SK-N-SH (cell line): ENCODE measurements around the gene MINDY1. TPM values are rescaled to one million over a fixed set of nuclear protein-coding genes. Genes with fewer than 3 reads are reported as not detected.
A peak's percentile ranks its signal among the peaks of the same experiment; 100 is the strongest.

ENCODE experiments used
- CTCF ChIA-PET: fragments of 300-600, 350-600 bp; formaldehyde crosslinking; extraction: SDS; loops from one replicate; lab custom pipeline; 2021; lab: Yijun Ruan, JAX
- POLR2A ChIA-PET: fragments of 350-600 bp; sonication (Branson Sonifier 250); formaldehyde crosslinking; extraction: SDS; loops from one replicate; lab custom pipeline; 2020; ENCODE audit warnings: antibody characterized with exemption, inconsistent platforms; lab: Yijun Ruan, JAX
- DNase-seq: peaks from one replicate; pipeline ENCODE4 v3.0.0; 2012
- H2AFZ ChIP-seq: fragments of 200-600 bp; sonication (generic); 2 replicates; pipeline ENCODE4 v1.8.1; 2016; ENCODE audit warnings: antibody characterized with exemption, mild to moderate bottlenecking, low read depth
- H3F3A ChIP-seq: fragments of 200-600 bp; sonication (generic); replicated peaks from 2 replicates; pipeline ENCODE3; 2016; ENCODE audit warnings: antibody characterized with exemption, mild to moderate bottlenecking; ENCODE audit not compliant: insufficient read depth
- H3K27ac ChIP-seq, 2 experiments: fragments of 200-500 bp in 1 of 2; fragments of 200-600 bp in 1 of 2; sonication (Bioruptor generic) in 1 of 2; sonication (generic), shearing (Covaris generic) in 1 of 2; 2 replicates each; pipeline versions ENCODE4 v1.5.1 to v1.6.1; 2014 to 2016; ENCODE audit warnings: low read depth in 2 of 2, inconsistent platforms in 1 of 2, low read length in 1 of 2, mild to moderate bottlenecking in 1 of 2, mixed read lengths in 1 of 2
- H3K27me3 ChIP-seq: fragments of 200-600 bp; sonication (generic), shearing (Covaris generic); 2 replicates; pipeline ENCODE4 v1.6.1; 2016; ENCODE audit warnings: mixed run types; ENCODE audit not compliant: insufficient read depth
- H3K36me3 ChIP-seq, 2 experiments: fragments of 200-500 bp in 1 of 2; fragments of 200-600 bp in 1 of 2; sonication (Bioruptor generic) in 1 of 2; sonication (generic) in 1 of 2; replicated peaks in 1 of 2; 2 replicates each; pipeline versions ENCODE3 to v1.5.1; 2014 to 2016; ENCODE audit warnings: low read length in 1 of 2, mild to moderate bottlenecking in 1 of 2; ENCODE audit not compliant: insufficient read depth in 2 of 2, control insufficient read depth in 1 of 2
- H3K4me1 ChIP-seq, 2 experiments: fragments of 200-500 bp in 1 of 2; fragments of 200-600 bp in 1 of 2; sonication (Bioruptor generic) in 1 of 2; sonication (generic), shearing (Covaris generic) in 1 of 2; 2 replicates each; pipeline versions ENCODE4 v1.5.1 to v1.6.1; 2014 to 2016; ENCODE audit warnings: low read depth in 1 of 2, low read length in 1 of 2, mixed run types in 1 of 2; ENCODE audit not compliant: insufficient read depth in 2 of 2, control insufficient read depth in 1 of 2
- H3K4me2 ChIP-seq: fragments of 200-600 bp; sonication (generic), shearing (Covaris generic); 2 replicates; pipeline ENCODE4 v1.6.1; 2017; ENCODE audit warnings: mixed run types
- H3K4me3 ChIP-seq, 2 experiments: fragments of 200-500 bp in 1 of 2; fragments of 200-600 bp in 1 of 2; sonication (Bioruptor generic) in 1 of 2; sonication (generic), shearing (Covaris generic) in 1 of 2; 2 replicates each; pipeline versions ENCODE4 v1.5.1 to v1.8.1; 2014 to 2016; ENCODE audit warnings: low read depth in 2 of 2, inconsistent platforms in 1 of 2, low read length in 1 of 2, mild to moderate bottlenecking in 1 of 2, mixed read lengths in 1 of 2, moderate library complexity in 1 of 2
- H3K79me2 ChIP-seq: fragments of 200-600 bp; sonication (generic); 2 replicates; pipeline ENCODE4 v1.8.1; 2017; ENCODE audit warnings: mild to moderate bottlenecking; ENCODE audit not compliant: insufficient read depth
- H3K9ac ChIP-seq: fragments of 200-600 bp; sonication (generic); 2 replicates; pipeline ENCODE4 v1.6.1; 2017; ENCODE audit warnings: mixed run types
- H3K9me2 ChIP-seq: fragments of 200-600 bp; sonication (generic); 2 replicates; pipeline ENCODE4 v1.6.1; 2017; ENCODE audit warnings: mixed run types
- H3K9me3 ChIP-seq: fragments of 200-600 bp; sonication (generic); 2 replicates; pipeline ENCODE4 v1.6.1; 2017; ENCODE audit warnings: mixed run types, mild to moderate bottlenecking, moderate library complexity
- H4K20me1 ChIP-seq: fragments of 200-600 bp; sonication (generic); 2 replicates; pipeline ENCODE4 v1.6.1; 2017; ENCODE audit warnings: mild to moderate bottlenecking, mixed run types; ENCODE audit not compliant: insufficient read depth
- FOXM1 ChIP-seq: IDR thresholded peaks from 2 replicates; pipeline ENCODE4 v1.4.0; 2012; ENCODE audit warnings: low read depth, mild to moderate bottlenecking
- MXI1 ChIP-seq: IDR thresholded peaks from 2 replicates; pipeline ENCODE4 v1.6.1; 2012; ENCODE audit warnings: mild to moderate bottlenecking, low read depth, low read length, improper control_type of control experiment
- NRF1 ChIP-seq: IDR thresholded peaks from 2 replicates; pipeline ENCODE4 v1.6.1; 2012; ENCODE audit warnings: low read depth, mild to moderate bottlenecking, low read length
- RAD21 ChIP-seq: IDR thresholded peaks from 2 replicates; pipeline ENCODE4 v1.6.1; 2012; ENCODE audit warnings: mild to moderate bottlenecking, low read length
- SMC3 ChIP-seq: IDR thresholded peaks from 2 replicates; pipeline ENCODE4 v1.6.1; 2012; ENCODE audit warnings: low read depth, low read length, improper control_type of control experiment
- WGBS: methylation state at CpG from one replicate; pipeline ENCODE4 v1.1.6; 2017; ENCODE audit warnings: low lambda C conversion rate; 5-methylcytosine and 5-hydroxymethylcytosine counted together
- polyA plus RNA-seq, 3 experiments: library from polyadenylated mRNA; depleted of rRNA; stranded (reverse); fragments of >200 nt; gene quantifications; 2 replicates each; pipeline ENCODE4 v1.2.3, GENCODE V29; 2012
- TF ChIP-seq, protein P1 (sequence below): fragments of 200-600 bp; sonication (generic); IDR thresholded peaks from 2 replicates; pipeline ENCODE4 v1.6.1; 2017; ENCODE audit warnings: antibody characterized with exemption, mild to moderate bottlenecking, moderate library complexity

Gene MINDY1
- polyA plus RNA-seq, 1 of the 3 experiments (the other 2 are of a cell fraction), result 6.0 TPM

DNA sequence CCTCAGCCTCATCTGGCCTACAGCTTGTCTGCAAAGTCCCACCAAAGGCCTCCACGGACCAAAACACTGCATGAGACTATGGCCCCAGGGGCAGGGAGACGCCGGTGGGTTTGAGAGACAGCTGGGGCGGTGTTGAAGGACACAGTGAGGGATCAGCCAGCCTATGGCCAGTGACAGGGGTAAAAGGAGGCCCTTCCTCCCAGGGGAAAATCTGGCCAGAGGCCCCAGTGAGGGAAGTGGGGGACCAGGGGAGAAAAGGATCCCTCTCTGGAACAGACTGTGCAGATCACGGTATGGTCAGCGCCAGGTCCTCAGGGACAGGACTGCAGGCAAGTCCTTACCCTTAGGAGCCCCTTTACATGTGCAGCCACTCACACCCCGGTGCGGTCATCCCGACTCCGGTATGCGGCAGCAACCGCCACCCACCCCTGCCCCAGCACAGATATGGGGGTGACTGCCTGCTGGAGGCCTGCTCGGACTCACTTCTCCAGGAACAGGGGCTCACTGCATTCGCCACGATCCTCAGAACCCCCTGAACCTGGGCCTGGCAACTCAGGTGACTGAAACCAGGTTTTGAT lies 33.4 kb downstream of the MINDY1 start (continued):
- no peak for TF ChIP-seq RAD21
- TF ChIP-seq SMC3, result no peak
- TF ChIP-seq FOXM1, result no peak

DNA sequence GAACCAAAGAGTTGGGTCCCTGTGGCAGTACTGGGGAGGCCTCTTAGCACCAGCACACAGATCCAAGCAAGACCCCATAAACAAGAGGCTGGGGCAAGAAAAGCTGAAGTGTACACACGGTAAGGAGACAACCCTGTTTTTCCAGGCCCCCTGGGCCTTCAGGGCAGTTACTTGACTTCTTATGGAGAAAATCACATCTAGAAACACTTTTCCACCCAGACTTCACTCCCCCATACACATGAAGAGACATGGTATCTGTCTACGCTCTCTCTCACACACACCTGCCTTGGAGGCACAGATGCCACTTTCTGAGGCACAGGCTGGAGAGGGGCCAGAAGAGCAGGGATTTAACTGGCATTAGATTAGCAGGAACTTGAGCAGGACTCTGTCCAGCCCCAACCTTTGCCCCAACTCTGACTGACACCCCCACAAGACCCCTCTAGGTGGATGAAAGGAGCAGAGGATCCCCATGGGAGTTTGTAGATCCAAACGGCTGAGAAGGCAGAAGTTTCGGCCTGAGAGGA lies 34.2 kb downstream of the MINDY1 start:
- Histone ChIP-seq H3K4me1 (peaks cover 35% of the 10 kb centered on the region in 2 experiments), H3K36me3 (peaks cover 12 to 15% of the 10 kb centered on the region in 2 experiments), H3K27me3 (no peaks in the 10 kb centered on the region), H3K9ac (peak overlapping the region; percentile 92), H3K4me2 (peak overlapping the region; percentile 89), H2AFZ (no peak overlapping the region), H3F3A (peaks cover 13% of the 10 kb centered on the region), H3K9me2 (no peaks in the 10 kb centered on the region), H3K79me2 (peaks cover 75% of the 10 kb centered on the region), H4K20me1 (peaks cover 53% of the 10 kb centered on the region), H3K9me3 (no peaks in the 10 kb centered on the region), H3K27ac (peak overlapping the region in 1 of 2 experiments; percentile 85; a peak in 2 of 4 replicates), H3K4me3 (peak overlapping the region; percentile 72 to 79; a peak in 3 of 4 replicates)
- no peak for TF ChIP-seq NRF1
- TF ChIP-seq MXI1, result 0 out of 2 replicates have a peak, but pooled peaks have one; percentile 14
- no peak for DNase-seq
- ChIA-PET POLR2A (interaction anchor here (0.5 to 2.5 kb wide), 2 partner anchors 34 to 344 kb away, joined by 3 to 10 read pairs; partner anchors contain the start of gene MINDY1), CTCF (interaction anchor here (17.0 kb wide), 1 partner anchor 27 kb away, joined by 371 read pairs; the partner anchor contains the start of gene MINDY1)
- WGBS, result 85% methylated on average over 4 of the region's 4 CpGs

DNA sequence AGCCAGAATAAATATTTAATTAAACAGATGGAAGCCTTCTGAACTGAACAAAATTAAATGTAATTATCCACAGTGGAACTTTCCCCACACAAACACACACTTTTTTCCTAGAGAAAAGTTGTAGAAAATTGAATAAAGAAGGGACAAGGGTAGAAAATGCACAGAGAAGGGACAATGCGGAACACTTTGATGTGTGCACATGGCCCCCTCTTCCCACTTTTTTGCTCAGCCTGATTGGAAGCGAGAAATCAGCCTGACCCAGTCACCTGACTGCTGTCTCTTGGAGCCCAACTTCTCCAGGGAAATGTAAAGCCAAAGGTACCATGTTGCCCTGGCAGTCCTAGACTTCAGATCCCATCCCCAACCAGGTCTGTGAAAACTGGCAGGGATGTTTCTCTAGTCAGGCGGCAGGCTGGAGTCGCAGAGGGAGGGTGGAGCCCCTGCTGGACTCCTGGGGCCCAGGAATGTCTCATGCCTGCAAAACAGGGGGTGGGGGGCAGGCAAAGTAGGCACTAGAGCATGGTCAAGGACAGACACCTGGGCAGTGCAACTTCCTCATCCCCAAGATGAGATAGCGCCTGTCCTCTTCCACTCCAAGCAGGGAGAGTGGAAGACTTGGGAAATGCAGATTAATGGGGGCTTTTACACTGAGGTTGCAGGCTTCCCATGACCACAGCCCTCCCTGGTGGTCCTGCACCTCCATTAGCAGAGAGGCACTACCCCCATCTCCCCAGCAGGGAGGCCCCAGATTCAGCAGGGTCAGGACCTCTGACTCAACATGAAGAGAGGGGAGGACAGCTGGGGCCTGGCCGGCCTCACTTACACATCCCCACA lies 34.9 kb downstream of the MINDY1 start:
- peak; percentile 39 for DNase-seq
- peak overlapping the region in 1 of 2 experiments; percentile 79; a peak in 2 of 4 replicates for H3K4me3 ChIP-seq
- peaks cover 18 to 22% of the 10 kb centered on the region in 2 experiments for H3K36me3 ChIP-seq
- TF ChIP-seq SMC3, result no peak
- TF ChIP-seq, protein P1, sequence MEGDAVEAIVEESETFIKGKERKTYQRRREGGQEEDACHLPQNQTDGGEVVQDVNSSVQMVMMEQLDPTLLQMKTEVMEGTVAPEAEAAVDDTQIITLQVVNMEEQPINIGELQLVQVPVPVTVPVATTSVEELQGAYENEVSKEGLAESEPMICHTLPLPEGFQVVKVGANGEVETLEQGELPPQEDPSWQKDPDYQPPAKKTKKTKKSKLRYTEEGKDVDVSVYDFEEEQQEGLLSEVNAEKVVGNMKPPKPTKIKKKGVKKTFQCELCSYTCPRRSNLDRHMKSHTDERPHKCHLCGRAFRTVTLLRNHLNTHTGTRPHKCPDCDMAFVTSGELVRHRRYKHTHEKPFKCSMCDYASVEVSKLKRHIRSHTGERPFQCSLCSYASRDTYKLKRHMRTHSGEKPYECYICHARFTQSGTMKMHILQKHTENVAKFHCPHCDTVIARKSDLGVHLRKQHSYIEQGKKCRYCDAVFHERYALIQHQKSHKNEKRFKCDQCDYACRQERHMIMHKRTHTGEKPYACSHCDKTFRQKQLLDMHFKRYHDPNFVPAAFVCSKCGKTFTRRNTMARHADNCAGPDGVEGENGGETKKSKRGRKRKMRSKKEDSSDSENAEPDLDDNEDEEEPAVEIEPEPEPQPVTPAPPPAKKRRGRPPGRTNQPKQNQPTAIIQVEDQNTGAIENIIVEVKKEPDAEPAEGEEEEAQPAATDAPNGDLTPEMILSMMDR, result 0 out of 2 replicates have a peak, but pooled peaks have one; percentile 23
- TF ChIP-seq, all 33 proteins: peak for 1
- H3K4me2 ChIP-seq, result peak overlapping the region; percentile 89
- POLR2A ChIA-PET, result interaction anchor here (1.6 kb wide), 1 partner anchor 13 kb away, joined by 4 read pairs; no protein-coding TSS in a partner anchor
- H3F3A ChIP-seq, result peaks cover 14% of the 10 kb centered on the region
- H3K9ac ChIP-seq, result peak overlapping the region; percentile 92; the same call in 1 of the 2 replicates
- H3K27ac ChIP-seq, result peak overlapping the region in 1 of 2 experiments; percentile 54; a peak in 2 of 4 replicates
- no peaks in the 10 kb centered on the region for H3K9me2 ChIP-seq
- H3K79me2 ChIP-seq, result peaks cover 79% of the 10 kb centered on the region
- H3K9me3 ChIP-seq, result no peaks in the 10 kb centered on the region
- CTCF ChIA-PET, result interaction anchor here (1.0 to 17.0 kb wide), 3 partner anchors 7 to 28 kb away, joined by 3 to 371 read pairs (median 3); partner anchors contain the start of gene MINDY1
- H3K4me1 ChIP-seq, result peaks cover 29 to 31% of the 10 kb centered on the region in 2 experiments
- WGBS, result 76% methylated on average over 5 of the region's 6 CpGs
- H4K20me1 ChIP-seq, result peaks cover 53% of the 10 kb centered on the region
- H3K27me3 ChIP-seq, result no peaks in the 10 kb centered on the region
- H2AFZ ChIP-seq, result no peak overlapping the region
